Keratinocyte (primary cell): ENCODE measurements around the gene MFNG.

Experiments
- EZH2 ChIP-seq: IDR thresholded peaks from one replicate; pipeline ENCODE4 v1.6.1; 2012; ENCODE audit warnings: inconsistent platforms, mild to moderate bottlenecking, low read length, moderate library complexity
- TF ChIP-seq, protein P1 (sequence below), 3 experiments: IDR thresholded peaks in 1 of 3; conservative IDR thresholded peaks in 1 of 3; optimal IDR thresholded peaks in 1 of 3; 2 replicates in 2 of 3; 3 replicates in 1 of 3; pipeline versions ENCODE3 to v1.5.1; 2011; ENCODE audit warnings: low read length in 3 of 3, mild to moderate bottlenecking in 3 of 3, moderate library complexity in 2 of 3, control low read depth in 1 of 3, inconsistent platforms in 1 of 3; ENCODE audit not compliant: insufficient read depth in 2 of 3; ENCODE audit errors: extremely low read depth in 1 of 3

DNA sequence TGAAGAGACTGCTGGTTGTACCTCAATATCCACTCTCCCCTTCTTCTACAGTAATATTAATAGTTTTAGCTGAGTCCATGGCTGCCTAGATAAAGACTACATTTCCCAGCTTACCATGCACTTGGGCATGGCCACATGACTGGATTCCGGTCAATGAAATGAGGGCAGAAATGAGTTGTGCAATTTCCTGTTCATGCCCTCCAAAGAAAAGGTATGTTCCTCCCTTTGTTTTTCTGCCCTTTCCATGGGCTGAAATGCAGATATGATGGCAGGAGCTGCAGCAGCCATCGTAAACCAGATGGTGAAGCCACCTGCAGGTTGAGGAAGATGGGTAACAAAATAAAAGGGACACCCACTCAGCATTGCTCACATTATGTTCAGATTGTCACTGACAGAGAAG lies 43.6 kb downstream of the MFNG start:
- TF ChIP-seq, protein P1, sequence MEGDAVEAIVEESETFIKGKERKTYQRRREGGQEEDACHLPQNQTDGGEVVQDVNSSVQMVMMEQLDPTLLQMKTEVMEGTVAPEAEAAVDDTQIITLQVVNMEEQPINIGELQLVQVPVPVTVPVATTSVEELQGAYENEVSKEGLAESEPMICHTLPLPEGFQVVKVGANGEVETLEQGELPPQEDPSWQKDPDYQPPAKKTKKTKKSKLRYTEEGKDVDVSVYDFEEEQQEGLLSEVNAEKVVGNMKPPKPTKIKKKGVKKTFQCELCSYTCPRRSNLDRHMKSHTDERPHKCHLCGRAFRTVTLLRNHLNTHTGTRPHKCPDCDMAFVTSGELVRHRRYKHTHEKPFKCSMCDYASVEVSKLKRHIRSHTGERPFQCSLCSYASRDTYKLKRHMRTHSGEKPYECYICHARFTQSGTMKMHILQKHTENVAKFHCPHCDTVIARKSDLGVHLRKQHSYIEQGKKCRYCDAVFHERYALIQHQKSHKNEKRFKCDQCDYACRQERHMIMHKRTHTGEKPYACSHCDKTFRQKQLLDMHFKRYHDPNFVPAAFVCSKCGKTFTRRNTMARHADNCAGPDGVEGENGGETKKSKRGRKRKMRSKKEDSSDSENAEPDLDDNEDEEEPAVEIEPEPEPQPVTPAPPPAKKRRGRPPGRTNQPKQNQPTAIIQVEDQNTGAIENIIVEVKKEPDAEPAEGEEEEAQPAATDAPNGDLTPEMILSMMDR (optimal IDR thresholded peaks at IDR 0.05 in 1 of 3, IDR thresholded peaks at IDR 0.05 in 1 of 3, conservative IDR thresholded peaks at IDR 0.05 in 1 of 3; ENCODE audit: extremely low read depth in 1 of 3, insufficient read depth in 2 of 3, low read length in 3 of 3), result no peak
- no peak for TF ChIP-seq EZH2
